Fibroblast of lung (primary cell): ENCODE measurements around the gene OR10H5. TPM values are rescaled to one million over a fixed set of nuclear protein-coding genes. Genes with fewer than 3 reads are reported as not detected.
"Not testable (repeated sequence)": the region's sequence is repeated elsewhere in the genome, so short reads cannot be mapped to it uniquely, and the experiment has no call there.

Experiments
- DNase-seq, 2 donors: peaks; one replicate each; pipeline versions ENCODE4 v3.0.0 to v3.0.0-alpha.2; 2010; ENCODE audit warnings: low read depth in 2 of 2
- H2AFZ ChIP-seq: 2 replicates; pipeline ENCODE4 v1.5.1; 2012; ENCODE audit warnings: low read length, control low read depth, inconsistent platforms
- H3K27ac ChIP-seq: 2 replicates; pipeline ENCODE4 v1.5.1; 2011; ENCODE audit warnings: low read length, control low read depth; ENCODE audit not compliant: insufficient read depth
- H3K27me3 ChIP-seq: 2 replicates; pipeline ENCODE4 v1.5.1; 2011; ENCODE audit warnings: mild to moderate bottlenecking, low read length; ENCODE audit not compliant: control insufficient read depth, insufficient read depth
- H3K36me3 ChIP-seq: 2 replicates; pipeline ENCODE4 v1.5.1; 2011; ENCODE audit warnings: low read length; ENCODE audit not compliant: control insufficient read depth, insufficient read depth
- H3K4me1 ChIP-seq: 2 replicates; pipeline ENCODE4 v1.5.1; 2011; ENCODE audit warnings: low read length; ENCODE audit not compliant: control insufficient read depth, insufficient read depth; ENCODE audit errors: extremely low read depth
- H3K4me2 ChIP-seq: 2 replicates; pipeline ENCODE4 v1.5.1; 2011; ENCODE audit warnings: low read length, control low read depth; ENCODE audit not compliant: insufficient read depth; ENCODE audit errors: extremely low read depth
- H3K4me3 ChIP-seq, 4 experiments: fragments of 200-600 bp in 1 of 4; sonication (generic) in 1 of 4; replicated peaks in 1 of 4; 2 replicates each; pipeline ENCODE4 v1.5.1; 2011 to 2016; ENCODE audit warnings: low read length in 4 of 4, low read depth in 3 of 4, mild to moderate bottlenecking in 3 of 4, control low read depth in 2 of 4, inconsistent platforms in 1 of 4, mixed read lengths in 1 of 4; ENCODE audit not compliant: insufficient read depth in 1 of 4; ENCODE audit errors: control extremely low read depth in 1 of 4
- H3K79me2 ChIP-seq: 2 replicates; pipeline ENCODE4 v1.5.1; 2012; ENCODE audit warnings: mild to moderate bottlenecking, low read length, inconsistent platforms; ENCODE audit not compliant: control insufficient read depth, insufficient read depth
- H3K9ac ChIP-seq: 2 replicates; pipeline ENCODE4 v1.5.1; 2011; ENCODE audit warnings: mild to moderate bottlenecking, low read length, control low read depth; ENCODE audit not compliant: insufficient read depth
- H3K9me3 ChIP-seq: 2 replicates; pipeline ENCODE4 v1.5.1; 2012; ENCODE audit warnings: low read depth, low read length; ENCODE audit not compliant: control insufficient read depth, insufficient read depth
- H4K20me1 ChIP-seq: 2 replicates; pipeline ENCODE4 v1.5.1; 2011; ENCODE audit warnings: low read length; ENCODE audit not compliant: control insufficient read depth, insufficient read depth; ENCODE audit errors: extremely low read depth
- EZH2 ChIP-seq: IDR thresholded peaks from 2 replicates; pipeline ENCODE4 v1.5.1; 2012; ENCODE audit warnings: low read length, control low read depth, mild to moderate bottlenecking; ENCODE audit errors: missing control alignments
- polyA plus RNA-seq, 2 donors: library from polyadenylated mRNA; depleted of rRNA in 1 of 2; stranded (reverse) in 1 of 2; unstranded in 1 of 2; fragments of >200 nt; gene quantifications; 2 replicates each; pipeline ENCODE4 v1.2.1, GENCODE V29; 2011 to 2012; ENCODE audit warnings: missing spikeins in 1 of 2
- total RNA-seq: library from RNA; depleted of rRNA; stranded (reverse); fragments of >200 nt; gene quantifications from 2 replicates; pipeline ENCODE4 v1.2.1, GENCODE V29; 2014
- TF ChIP-seq, protein P1 (sequence below), 2 donors: IDR thresholded peaks in 1 of 2; conservative IDR thresholded peaks in 1 of 2; 1 replicate in 1 of 2; 2 replicates in 1 of 2; pipeline ENCODE4 v1.5.1; 2011 to 2012; ENCODE audit warnings: low read length in 2 of 2, control low read depth in 1 of 2, inconsistent platforms in 1 of 2, low read depth in 1 of 2, mild to moderate bottlenecking in 1 of 2

The OR10H5 gene
- total and polyA plus RNA-seq, 2 donors (not counting 1 experiment from before 2014, with no cell fraction given), result not detected

DNA sequence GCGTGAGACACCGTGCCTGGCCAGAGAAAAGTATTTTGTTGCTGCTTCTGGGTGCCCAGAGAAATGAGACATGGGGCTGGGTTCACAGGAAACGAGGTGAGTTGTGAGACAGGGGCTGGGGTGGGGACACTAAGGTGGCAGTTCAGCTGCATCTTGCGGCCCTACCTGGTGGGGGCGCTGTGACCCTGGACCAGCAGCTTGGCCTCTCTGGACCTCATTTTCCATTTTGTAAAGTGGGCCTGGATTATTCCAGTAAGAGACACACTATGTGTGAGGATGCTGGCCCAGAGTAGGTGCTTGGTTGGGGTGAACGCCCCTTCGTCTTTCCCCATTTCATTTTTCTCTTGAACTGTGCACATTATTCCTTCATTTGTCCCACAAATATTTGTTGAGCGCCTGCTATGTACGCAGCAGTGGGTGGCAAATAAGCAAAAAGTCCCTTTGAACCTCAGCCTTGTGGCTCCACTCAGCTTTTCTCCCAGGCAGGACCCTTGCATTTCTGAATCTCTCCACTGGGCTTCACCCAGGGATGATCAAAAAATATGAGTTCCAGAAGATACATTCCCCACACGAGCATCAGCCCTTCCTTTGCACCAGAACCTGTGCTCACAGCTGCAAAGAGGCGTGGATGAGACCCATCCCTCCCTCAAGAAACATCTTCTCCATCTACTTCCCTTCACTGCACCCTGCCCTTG is 54.6 kb downstream of the OR10H5 start:
- H3K27ac ChIP-seq, result no peak overlapping the region
- H3K9ac ChIP-seq, result no peak overlapping the region
- no peaks in the 10 kb centered on the region for H3K79me2 ChIP-seq
- no peaks in the 10 kb centered on the region for H3K27me3 ChIP-seq
- H2AFZ ChIP-seq, result no peak overlapping the region
- no peaks in the 10 kb centered on the region for H4K20me1 ChIP-seq
- H3K36me3 ChIP-seq, result no peaks in the 10 kb centered on the region
- H3K4me3 ChIP-seq, result no peak overlapping the region
- H3K4me1 ChIP-seq, result no peaks in the 10 kb centered on the region
- H3K9me3 ChIP-seq, result no peaks in the 10 kb centered on the region
- TF ChIP-seq, protein P1, sequence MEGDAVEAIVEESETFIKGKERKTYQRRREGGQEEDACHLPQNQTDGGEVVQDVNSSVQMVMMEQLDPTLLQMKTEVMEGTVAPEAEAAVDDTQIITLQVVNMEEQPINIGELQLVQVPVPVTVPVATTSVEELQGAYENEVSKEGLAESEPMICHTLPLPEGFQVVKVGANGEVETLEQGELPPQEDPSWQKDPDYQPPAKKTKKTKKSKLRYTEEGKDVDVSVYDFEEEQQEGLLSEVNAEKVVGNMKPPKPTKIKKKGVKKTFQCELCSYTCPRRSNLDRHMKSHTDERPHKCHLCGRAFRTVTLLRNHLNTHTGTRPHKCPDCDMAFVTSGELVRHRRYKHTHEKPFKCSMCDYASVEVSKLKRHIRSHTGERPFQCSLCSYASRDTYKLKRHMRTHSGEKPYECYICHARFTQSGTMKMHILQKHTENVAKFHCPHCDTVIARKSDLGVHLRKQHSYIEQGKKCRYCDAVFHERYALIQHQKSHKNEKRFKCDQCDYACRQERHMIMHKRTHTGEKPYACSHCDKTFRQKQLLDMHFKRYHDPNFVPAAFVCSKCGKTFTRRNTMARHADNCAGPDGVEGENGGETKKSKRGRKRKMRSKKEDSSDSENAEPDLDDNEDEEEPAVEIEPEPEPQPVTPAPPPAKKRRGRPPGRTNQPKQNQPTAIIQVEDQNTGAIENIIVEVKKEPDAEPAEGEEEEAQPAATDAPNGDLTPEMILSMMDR (conservative IDR thresholded peaks at IDR 0.05 in 1 of 2, IDR thresholded peaks at IDR 0.05 in 1 of 2; ENCODE audit: low read depth in 1 of 2, low read length in 2 of 2), result no peak
- no peak for TF ChIP-seq EZH2
- DNase-seq, result no peak
- no peak overlapping the region for H3K4me2 ChIP-seq

DNA sequence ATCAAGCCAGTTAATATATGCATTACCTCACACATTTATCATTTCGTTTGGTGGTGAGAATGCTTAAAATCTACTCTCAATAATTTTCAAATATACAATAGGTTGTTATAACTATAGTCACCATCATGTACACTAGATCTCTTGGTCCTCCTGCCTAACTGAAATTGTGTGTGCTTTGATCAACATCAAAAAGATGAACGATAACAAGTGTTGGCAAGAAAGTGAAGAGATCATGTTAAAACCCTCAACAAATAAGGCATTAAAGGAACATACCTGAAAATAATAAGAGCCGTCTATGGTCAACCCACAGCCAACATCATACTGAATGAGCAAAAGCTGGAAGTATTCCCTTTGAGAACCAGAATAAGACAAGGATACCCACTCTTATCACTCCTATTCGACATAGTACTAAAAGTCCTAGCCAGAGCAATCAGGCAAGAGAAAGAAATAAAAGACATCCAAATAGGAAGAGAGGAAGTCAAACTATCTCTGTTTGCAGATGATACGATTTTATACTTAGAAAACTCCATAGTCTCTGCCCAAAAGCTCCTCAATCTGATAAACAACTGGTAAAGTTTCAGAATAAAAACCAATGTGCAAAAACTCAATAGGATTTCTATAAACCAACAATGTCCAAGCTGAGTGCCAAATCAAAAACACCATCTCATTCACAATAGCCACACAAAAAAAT is 55.9 kb downstream of the OR10H5 start:
- H3K4me1 ChIP-seq, result no peaks in the 10 kb centered on the region
- H4K20me1 ChIP-seq, result no peaks in the 10 kb centered on the region
- H3K27me3 ChIP-seq, result no peaks in the 10 kb centered on the region
- DNase-seq, result no peak
- no peak overlapping the region for H3K4me3 ChIP-seq
- H3K36me3 ChIP-seq, result no peaks in the 10 kb centered on the region
- H3K79me2 ChIP-seq, result no peaks in the 10 kb centered on the region
- TF ChIP-seq, protein P1 (conservative IDR thresholded peaks at IDR 0.05 in 1 of 2, IDR thresholded peaks at IDR 0.05 in 1 of 2; ENCODE audit: low read depth in 1 of 2, low read length in 2 of 2), result no peak
- TF ChIP-seq EZH2, result no peak
- no peak overlapping the region for H2AFZ ChIP-seq
- H3K9me3 ChIP-seq, result no peaks in the 10 kb centered on the region
- H3K4me2 ChIP-seq, result no peak overlapping the region
- no peak overlapping the region for H3K9ac ChIP-seq
- no peak overlapping the region for H3K27ac ChIP-seq

DNA sequence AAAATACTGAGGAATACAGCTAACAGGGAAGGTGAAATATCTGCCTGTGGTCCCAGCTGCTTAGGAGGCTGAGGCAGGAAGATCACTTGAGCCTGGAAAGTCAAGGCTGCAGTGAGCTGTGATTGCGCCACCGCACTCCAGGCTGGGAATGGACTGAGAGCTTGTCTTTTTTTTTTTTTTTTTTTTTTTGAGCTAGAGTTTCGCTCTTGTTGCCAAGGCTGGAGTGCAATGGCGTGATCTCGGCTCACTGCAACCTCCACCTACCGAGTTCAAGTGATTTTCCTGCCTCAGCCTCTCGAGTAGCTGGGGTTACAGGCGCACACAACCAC is 56.4 kb downstream of the OR10H5 start:
- not testable (repeated sequence) for H3K27ac ChIP-seq, H3K9ac ChIP-seq, H3K4me1 ChIP-seq, DNase-seq, H3K79me2 ChIP-seq, H3K36me3 ChIP-seq, H3K27me3 ChIP-seq, H3K4me3 ChIP-seq, H2AFZ ChIP-seq, H3K4me2 ChIP-seq, H4K20me1 ChIP-seq, H3K9me3 ChIP-seq
